HepG2 (cell line): ENCODE measurements around the gene NAIF1. TPM values are rescaled to one million over a fixed set of nuclear protein-coding genes. Genes with fewer than 3 reads are reported as not detected.

Experiments
- HNRNPK ChIP-seq: fragments of 200-400 bp; formaldehyde crosslinking; IDR thresholded peaks from 2 replicates; pipeline ENCODE4 v1.6.1; 2018; ENCODE audit warnings: low read length, low read depth, moderate library complexity, mild to moderate bottlenecking; ENCODE audit not compliant: poor library complexity, severe bottlenecking
- HNRNPUL1 ChIP-seq: fragments of 200-400 bp; formaldehyde crosslinking; IDR thresholded peaks from 2 replicates; pipeline ENCODE4 v1.6.1; 2017; ENCODE audit warnings: low read depth, mild to moderate bottlenecking, low read length, moderate library complexity
- JUN ChIP-seq: sonication (generic); formaldehyde crosslinking; IDR thresholded peaks from 2 replicates; pipeline ENCODE4 v1.4.0; 2020; ENCODE audit warnings: mild to moderate bottlenecking, missing genetic modification reagents
- NCOA1 ChIP-seq: sonication (generic); formaldehyde crosslinking; IDR thresholded peaks from 2 replicates; pipeline ENCODE4 v1.9.0; 2021; ENCODE audit warnings: missing genetic modification reagents
- TRIM24 ChIP-seq: sonication (generic); formaldehyde crosslinking; IDR thresholded peaks from 2 replicates; pipeline ENCODE4 v1.8.0; 2022; ENCODE audit warnings: mild to moderate bottlenecking, missing genetic modification reagents
- ZNF12 ChIP-seq: sonication (generic); formaldehyde crosslinking; IDR thresholded peaks from 2 replicates; pipeline ENCODE4 v1.5.0; 2020; ENCODE audit warnings: missing genetic modification reagents
- ZNF136 ChIP-seq: sonication (generic); formaldehyde crosslinking; IDR thresholded peaks from 2 replicates; pipeline ENCODE4 v1.8.1; 2022; ENCODE audit warnings: low read depth, mild to moderate bottlenecking, moderate library complexity, missing genetic modification reagents
- ZNF292 ChIP-seq: sonication (generic); formaldehyde crosslinking; IDR thresholded peaks from 2 replicates; pipeline ENCODE4 v1.8.1; 2022; ENCODE audit warnings: mild to moderate bottlenecking, low read depth, missing genetic modification reagents, borderline replicate concordance
- ZNF333 ChIP-seq: sonication (generic); formaldehyde crosslinking; IDR thresholded peaks from 2 replicates; pipeline ENCODE4 v1.4.0; 2020; ENCODE audit warnings: mild to moderate bottlenecking, missing genetic modification reagents, borderline replicate concordance
- ZNF674 ChIP-seq: sonication (generic); formaldehyde crosslinking; IDR thresholded peaks from 2 replicates; pipeline ENCODE4 v1.5.0; 2020; ENCODE audit warnings: low read depth, mild to moderate bottlenecking, missing genetic modification reagents
- ZNF761 ChIP-seq: sonication (generic); formaldehyde crosslinking; conservative IDR thresholded peaks from 2 replicates; pipeline ENCODE4 v1.4.0; 2020; ENCODE audit warnings: mild to moderate bottlenecking, missing genetic modification reagents
- ZNF768 ChIP-seq: sonication (generic); formaldehyde crosslinking; IDR thresholded peaks from 2 replicates; pipeline ENCODE4 v1.4.0; 2020; ENCODE audit warnings: missing genetic modification reagents
- ZNF775 ChIP-seq: sonication (generic); formaldehyde crosslinking; IDR thresholded peaks from 2 replicates; pipeline ENCODE4 v1.4.0; 2020; ENCODE audit warnings: missing genetic modification reagents, mild to moderate bottlenecking, moderate library complexity, borderline replicate concordance
- ZNF816 ChIP-seq: sonication (generic); formaldehyde crosslinking; IDR thresholded peaks from 2 replicates; pipeline ENCODE4 v1.8.0; 2022; ENCODE audit warnings: missing genetic modification reagents, mild to moderate bottlenecking, borderline replicate concordance
- polyA plus RNA-seq, 8 experiments: library from polyadenylated mRNA; depleted of rRNA in 3 of 8; stranded (reverse) in 7 of 8; unstranded in 1 of 8; fragments of >200 nt; fragmentation: Illumina TruSeq in 4 of 8; extraction: Trizol in 4 of 8; gene quantifications; 2 replicates each; pipeline versions ENCODE4 v1.2.1 to v1.2.3, GENCODE V29; 2011 to 2016; ENCODE audit warnings: low read depth in 4 of 8, missing spikeins in 1 of 8, mixed read lengths in 1 of 8; ENCODE audit not compliant: insufficient read depth in 1 of 8
- total RNA-seq, 5 experiments: library from RNA; depleted of rRNA; stranded (reverse); fragments of >200 nt; fragmentation: Illumina TruSeq; extraction: Trizol; gene quantifications; 2 replicates each; pipeline ENCODE4 v1.2.3, GENCODE V29; 2016; ENCODE audit warnings: low read depth in 1 of 5
- TF ChIP-seq, protein P1 (sequence below): sonication (generic); formaldehyde crosslinking; IDR thresholded peaks from 2 replicates; pipeline ENCODE4 v1.8.0; 2022; ENCODE audit warnings: mild to moderate bottlenecking, missing genetic modification reagents
- TF ChIP-seq, protein P2 (sequence below): sonication (generic); formaldehyde crosslinking; conservative IDR thresholded peaks from 2 replicates; pipeline ENCODE4 v1.5.0; 2020; ENCODE audit warnings: missing genetic modification reagents
- TF ChIP-seq, protein P3 (sequence below): sonication (generic); formaldehyde crosslinking; IDR thresholded peaks from 2 replicates; pipeline ENCODE4 v1.5.1; 2020; ENCODE audit warnings: missing genetic modification reagents, mild to moderate bottlenecking, borderline replicate concordance
- TF ChIP-seq, protein P4 (sequence below): sonication (generic); formaldehyde crosslinking; IDR thresholded peaks from 2 replicates; pipeline ENCODE4 v1.8.0; 2022; ENCODE audit warnings: mild to moderate bottlenecking, missing genetic modification reagents, borderline replicate concordance

The NAIF1 gene
- total and polyA plus RNA-seq, 2 of the 13 experiments (the other 11 are each of a cell fraction or from before 2014, with no cell fraction given): 6.0 to 6.9 TPM

DNA sequence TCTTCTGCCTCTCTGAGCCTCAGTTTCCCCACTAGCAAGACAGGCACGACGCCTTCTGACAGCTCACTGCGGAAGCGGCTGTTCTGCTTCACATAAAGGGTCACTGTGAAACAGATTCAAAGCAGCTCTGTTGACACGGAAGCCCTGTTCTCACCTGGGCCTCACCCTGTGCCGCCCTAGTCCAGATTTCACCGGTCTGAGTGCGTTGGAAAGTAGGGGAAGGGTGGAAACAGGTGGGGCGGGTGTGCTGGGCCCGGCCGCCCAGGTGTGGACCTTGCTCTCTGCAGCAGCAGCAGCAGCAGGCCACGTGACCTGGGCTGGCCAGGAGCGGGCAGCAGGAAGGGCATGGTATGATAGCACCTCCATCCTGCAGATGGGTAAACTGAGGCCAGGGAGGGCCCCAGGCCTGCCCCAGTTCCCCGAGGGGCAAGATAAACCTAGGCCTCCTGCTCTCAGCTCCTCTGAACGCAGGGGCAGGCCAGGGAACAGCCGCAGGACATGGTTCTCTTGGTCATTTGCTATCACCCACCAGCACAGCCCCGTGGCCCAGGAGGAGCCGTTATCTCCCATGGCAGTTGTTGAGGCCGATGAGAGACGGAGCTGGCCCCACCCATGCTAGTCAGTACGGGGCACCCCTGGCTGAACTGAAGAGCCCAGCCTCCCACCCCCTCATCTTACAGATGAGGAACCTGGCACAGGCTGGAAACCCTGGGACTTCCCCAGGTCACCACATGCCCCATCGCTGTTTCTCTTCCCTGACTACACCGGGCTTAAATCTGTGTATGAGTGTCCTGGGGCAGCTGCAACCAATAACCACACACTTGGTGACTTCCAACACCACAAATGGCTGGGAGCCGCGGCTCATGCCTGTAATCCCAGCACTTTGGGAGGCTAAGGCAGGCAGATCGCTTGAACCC, 48.3 kb upstream of the NAIF1 start (continued):
- TF ChIP-seq, protein P1, sequence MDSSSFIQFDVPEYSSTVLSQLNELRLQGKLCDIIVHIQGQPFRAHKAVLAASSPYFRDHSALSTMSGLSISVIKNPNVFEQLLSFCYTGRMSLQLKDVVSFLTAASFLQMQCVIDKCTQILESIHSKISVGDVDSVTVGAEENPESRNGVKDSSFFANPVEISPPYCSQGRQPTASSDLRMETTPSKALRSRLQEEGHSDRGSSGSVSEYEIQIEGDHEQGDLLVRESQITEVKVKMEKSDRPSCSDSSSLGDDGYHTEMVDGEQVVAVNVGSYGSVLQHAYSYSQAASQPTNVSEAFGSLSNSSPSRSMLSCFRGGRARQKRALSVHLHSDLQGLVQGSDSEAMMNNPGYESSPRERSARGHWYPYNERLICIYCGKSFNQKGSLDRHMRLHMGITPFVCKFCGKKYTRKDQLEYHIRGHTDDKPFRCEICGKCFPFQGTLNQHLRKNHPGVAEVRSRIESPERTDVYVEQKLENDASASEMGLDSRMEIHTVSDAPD (CRISPR knock-in tag): peak; percentile 78
- TF ChIP-seq, protein P2, sequence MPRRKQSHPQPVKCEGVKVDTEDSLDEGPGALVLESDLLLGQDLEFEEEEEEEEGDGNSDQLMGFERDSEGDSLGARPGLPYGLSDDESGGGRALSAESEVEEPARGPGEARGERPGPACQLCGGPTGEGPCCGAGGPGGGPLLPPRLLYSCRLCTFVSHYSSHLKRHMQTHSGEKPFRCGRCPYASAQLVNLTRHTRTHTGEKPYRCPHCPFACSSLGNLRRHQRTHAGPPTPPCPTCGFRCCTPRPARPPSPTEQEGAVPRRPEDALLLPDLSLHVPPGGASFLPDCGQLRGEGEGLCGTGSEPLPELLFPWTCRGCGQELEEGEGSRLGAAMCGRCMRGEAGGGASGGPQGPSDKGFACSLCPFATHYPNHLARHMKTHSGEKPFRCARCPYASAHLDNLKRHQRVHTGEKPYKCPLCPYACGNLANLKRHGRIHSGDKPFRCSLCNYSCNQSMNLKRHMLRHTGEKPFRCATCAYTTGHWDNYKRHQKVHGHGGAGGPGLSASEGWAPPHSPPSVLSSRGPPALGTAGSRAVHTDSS (CRISPR knock-in tag): no peak
- TF ChIP-seq NCOA1 (CRISPR knock-in tag) (0 out of 2 replicates have a peak, but pooled peaks have one; percentile 86), JUN (CRISPR knock-in tag) (peak; percentile 85), ZNF761 (CRISPR knock-in tag) (0 out of 2 replicates have a peak, but pooled peaks have one; percentile 76), ZNF768 (CRISPR knock-in tag) (peak; percentile 64; the same call in 1 of the 2 replicates), ZNF136 (no peak), TRIM24 (CRISPR knock-in tag) (peak; percentile 91; the same call in 1 of the 2 replicates), HNRNPK (no peak), ZNF775 (CRISPR knock-in tag) (no peak), ZNF333 (CRISPR knock-in tag) (peak; percentile 89; the same call in 1 of the 2 replicates), ZNF292 (CRISPR knock-in tag) (peak; percentile 96), HNRNPUL1 (no peak), ZNF816 (CRISPR knock-in tag) (peak; percentile 60; the same call in 1 of the 2 replicates), ZNF674 (CRISPR knock-in tag) (no peak), ZNF12 (CRISPR knock-in tag) (0 out of 2 replicates have a peak, but pooled peaks have one; percentile 27)
- TF ChIP-seq, protein P3, sequence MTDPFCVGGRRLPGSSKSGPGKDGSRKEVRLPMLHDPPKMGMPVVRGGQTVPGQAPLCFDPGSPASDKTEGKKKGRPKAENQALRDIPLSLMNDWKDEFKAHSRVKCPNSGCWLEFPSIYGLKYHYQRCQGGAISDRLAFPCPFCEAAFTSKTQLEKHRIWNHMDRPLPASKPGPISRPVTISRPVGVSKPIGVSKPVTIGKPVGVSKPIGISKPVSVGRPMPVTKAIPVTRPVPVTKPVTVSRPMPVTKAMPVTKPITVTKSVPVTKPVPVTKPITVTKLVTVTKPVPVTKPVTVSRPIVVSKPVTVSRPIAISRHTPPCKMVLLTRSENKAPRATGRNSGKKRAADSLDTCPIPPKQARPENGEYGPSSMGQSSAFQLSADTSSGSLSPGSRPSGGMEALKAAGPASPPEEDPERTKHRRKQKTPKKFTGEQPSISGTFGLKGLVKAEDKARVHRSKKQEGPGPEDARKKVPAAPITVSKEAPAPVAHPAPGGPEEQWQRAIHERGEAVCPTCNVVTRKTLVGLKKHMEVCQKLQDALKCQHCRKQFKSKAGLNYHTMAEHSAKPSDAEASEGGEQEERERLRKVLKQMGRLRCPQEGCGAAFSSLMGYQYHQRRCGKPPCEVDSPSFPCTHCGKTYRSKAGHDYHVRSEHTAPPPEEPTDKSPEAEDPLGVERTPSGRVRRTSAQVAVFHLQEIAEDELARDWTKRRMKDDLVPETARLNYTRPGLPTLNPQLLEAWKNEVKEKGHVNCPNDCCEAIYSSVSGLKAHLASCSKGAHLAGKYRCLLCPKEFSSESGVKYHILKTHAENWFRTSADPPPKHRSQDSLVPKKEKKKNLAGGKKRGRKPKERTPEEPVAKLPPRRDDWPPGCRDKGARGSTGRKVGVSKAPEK (CRISPR knock-in tag): peak; percentile 64; the same call in 1 of the 2 replicates
- TF ChIP-seq, protein P4, sequence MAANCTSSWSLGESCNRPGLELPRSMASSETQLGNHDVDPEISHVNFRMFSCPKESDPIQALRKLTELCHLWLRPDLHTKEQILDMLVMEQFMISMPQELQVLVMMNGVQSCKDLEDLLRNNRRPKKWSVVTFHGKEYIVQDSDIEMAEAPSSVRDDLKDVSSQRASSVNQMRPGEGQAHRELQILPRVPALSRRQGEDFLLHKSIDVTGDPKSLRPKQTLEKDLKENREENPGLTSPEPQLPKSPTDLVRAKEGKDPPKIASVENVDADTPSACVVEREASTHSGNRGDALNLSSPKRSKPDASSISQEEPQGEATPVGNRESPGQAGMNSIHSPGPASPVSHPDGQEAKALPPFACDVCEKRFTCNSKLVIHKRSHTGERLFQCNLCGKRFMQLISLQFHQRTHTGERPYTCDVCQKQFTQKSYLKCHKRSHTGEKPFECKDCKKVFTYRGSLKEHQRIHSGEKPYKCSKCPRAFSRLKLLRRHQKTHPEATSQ (CRISPR knock-in tag): no peak
